GM20431 (cell line): ENCODE results near the gene COL23A1.
"Not testable (repeated sequence)": the region's sequence is repeated elsewhere in the genome, so short reads cannot be mapped to it uniquely, and the experiment has no call there.

Source experiments
- in situ Hi-C: fragments of 300-500 bp; cut with MseI, MboI; formaldehyde crosslinking; loops from one replicate; pipeline ENCODE4 v1.15.0; 2020; ENCODE audit warnings: low sequenced_read_pairs; ENCODE audit not compliant: unreplicated experiment

Gene COL23A1

DNA sequence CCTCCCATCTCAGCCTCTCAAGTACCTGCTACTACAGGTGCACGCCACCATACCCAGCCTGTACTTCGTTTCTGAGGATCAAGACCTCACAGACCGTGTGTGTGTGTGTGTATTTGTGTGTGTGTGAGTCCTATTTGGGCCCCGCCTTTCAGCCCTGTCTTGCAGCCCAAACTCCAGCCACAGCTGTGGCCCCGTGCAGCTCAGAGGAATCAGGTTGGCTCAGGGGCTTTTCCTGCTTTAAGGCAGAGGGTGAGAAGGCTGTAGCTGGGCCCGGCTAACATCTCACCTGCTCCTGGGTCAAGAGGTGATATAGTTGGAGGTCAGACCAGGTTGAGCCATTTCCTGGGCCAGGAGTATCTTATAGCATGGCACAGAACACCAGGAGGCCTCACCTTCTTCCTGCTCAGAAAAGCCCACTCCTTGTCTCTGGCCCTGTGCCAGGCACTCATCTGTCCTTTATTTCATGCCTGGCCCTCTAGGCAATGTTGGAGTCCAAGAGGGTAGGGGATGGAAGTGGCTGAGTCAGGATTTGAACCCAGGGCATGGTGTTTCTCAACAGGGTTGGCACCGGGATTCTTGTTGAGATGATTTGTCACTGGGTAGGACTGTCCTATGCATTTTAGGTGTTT is 356.0 kb downstream of the COL23A1 start:
- in situ Hi-C loops = no loop called here

DNA sequence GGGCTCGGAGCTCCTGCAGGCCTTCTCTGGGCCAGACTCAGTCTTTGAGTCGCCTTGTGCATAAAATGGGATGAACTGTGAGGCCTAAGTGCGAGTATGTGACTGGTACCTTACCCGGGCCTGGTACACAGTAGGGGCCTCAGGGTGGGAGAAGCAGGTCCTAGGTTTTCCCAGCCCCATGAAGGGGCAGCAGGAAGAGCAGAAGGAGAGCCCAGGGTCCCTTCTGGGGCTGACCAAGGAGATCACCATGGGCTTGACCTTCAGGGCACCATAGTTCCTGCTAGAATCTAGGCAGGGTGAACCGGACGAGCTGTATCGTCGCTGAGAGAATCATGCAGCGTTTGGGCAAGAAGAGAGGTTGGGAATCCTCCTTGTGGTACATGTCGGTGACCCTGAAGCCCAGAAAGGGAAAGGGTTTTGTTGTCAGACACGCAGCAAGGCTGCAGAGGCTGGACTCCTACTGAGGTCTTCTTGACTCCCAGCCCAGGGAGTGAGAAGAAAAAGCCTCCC is 357.2 kb downstream of the COL23A1 start:
- in situ Hi-C loops = no loop called here

DNA sequence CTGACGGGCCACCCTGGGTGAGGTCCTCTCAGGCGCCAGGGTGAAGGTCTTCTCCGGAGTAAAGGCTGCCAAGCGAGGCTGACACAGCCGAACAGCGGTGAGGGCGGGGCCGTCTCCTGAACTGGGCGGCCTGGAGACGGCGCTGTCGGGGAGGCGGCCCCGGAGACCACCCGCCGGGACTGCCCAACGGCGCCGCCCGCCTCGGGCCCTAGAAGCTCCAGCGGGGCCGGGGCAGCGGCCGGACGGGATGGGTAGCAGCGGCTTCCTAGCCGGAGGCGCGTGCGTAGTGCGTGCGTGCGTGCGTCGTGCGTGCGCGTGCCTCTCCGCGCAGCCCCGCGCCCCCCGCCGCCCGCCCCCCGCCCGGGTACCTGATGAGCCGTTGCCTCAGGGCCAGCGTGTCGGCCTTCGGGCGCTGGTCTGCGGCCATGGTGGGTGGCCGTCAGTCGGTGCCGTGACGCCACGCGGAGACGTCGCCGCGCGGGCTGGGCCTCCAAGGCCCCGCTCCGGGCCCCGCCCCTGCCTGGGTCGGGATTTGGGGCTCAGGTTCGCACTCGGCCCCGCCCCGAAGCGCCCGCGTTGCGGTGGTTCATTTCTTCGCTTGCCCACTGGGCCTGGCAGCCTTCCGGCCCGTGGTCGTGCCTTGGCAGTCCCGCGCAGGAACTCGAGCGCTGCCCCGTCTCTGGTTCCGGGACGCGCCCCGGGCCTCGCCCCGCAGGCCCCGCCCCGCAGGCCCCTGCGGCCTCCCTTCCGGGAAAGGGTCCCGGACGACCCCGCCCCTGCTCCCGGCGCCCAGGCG is 357.9 kb downstream of the COL23A1 start, which contains the start of gene PHYKPL:
Gene PHYKPL (minus strand): TSS at position 679 of the 796 bp plus-strand sequence. CDS start 252 bp downstream, at position 427.
- in situ Hi-C loops = no loop called here

DNA sequence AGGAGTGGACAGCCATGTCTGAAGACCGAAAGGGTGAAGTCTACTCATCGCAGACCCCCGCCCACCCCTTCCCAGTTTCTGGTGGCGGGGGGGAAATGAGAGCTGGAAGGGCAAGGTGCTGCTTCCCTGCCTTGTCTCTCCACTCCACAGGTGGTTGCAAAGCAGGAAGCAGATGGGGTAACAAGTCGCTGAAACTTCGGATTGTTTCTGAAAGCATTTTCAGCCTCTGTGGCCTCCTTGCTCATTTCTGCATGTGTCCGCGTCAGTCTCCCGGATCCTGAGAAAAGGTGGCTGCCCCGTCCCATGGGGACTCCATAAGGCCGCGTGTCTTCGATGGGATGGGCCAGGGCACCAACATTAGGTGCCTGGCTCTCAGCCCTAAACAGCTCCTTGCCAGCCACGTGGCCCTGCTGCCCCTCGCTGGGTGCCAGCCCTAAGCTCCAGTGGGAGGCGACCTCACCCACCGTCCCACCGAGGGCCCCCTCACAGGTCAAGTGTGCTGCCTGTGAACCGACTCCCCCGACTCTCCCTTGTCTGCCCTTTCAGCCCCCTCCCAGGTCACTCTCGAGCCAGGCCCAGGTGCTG is 358.6 kb downstream of the COL23A1 start:
- in situ Hi-C loops = no loop called here

DNA sequence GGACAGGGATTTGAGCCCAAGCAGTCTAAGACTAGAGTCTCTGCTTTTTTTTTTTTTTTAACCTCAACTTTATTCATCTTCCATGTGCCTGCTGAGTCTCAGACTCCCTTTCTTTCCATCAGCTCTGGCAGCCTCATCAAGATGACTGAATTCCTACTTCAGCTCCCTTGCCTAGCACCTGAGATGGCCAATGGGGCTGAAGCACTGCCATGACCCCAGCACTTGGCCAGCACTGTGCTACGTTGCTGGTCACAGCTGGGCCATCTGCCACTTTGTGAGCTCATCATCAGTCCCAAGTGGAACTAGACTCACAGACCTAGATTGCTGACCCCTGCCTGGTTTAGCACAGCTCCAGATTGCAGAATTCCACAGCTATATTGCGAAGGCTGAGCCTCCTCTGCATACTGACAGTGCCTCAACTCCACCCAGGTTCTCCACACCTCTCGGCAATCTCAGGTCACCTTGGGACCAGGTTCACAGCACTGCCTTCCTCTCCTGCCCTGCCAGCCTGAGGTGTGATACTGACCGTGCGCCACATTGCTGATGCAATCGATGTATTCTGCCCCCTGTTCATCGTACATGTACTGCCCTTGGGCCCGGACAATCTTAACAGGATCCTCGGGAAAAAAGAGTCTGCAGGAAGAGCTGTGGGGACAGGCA is 359.2 kb downstream of the COL23A1 start:
- in situ Hi-C loops = no loop called here

DNA sequence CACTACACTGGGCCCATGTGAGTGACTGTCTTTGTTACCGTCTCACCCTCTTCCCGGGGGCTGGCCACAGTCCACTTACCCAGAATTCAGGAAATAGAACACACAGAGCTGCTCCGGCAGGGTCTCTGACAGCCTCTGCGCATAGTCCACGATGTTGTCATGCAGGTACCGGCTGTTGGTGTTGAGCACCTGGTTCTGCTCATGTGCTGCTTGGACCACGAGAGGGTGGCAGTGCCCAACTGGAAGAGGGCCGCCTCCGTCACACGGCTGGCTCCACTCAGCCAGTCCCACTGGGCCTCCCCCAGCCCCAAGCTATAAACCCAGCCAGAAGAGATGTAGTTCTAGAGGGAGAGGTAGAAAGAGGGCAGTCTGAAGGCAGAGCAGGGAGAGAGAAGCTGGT is 360.3 kb downstream of the COL23A1 start:
- in situ Hi-C loops = no loop called here

DNA sequence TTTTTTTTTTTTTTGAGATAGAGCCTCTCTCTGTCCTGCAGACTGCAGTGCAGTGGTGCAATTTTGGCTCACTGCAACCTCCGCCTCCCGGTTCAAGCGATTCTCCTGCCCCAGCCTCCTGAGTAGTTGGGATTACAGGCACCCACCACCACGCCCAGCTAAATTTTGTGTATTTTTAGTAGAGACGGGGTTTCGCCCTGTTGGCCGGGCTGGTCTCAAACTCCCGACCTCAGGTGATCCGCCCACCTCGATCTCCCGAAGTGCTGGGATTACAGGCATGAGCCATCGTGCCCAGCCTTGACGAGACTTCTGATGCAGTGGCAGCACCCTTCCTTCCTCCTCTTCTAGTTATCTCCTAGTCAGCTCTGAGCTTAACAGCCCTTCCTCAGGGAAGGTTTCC is 361.1 kb downstream of the COL23A1 start:
- in situ Hi-C loops = not testable (repeated sequence)

DNA sequence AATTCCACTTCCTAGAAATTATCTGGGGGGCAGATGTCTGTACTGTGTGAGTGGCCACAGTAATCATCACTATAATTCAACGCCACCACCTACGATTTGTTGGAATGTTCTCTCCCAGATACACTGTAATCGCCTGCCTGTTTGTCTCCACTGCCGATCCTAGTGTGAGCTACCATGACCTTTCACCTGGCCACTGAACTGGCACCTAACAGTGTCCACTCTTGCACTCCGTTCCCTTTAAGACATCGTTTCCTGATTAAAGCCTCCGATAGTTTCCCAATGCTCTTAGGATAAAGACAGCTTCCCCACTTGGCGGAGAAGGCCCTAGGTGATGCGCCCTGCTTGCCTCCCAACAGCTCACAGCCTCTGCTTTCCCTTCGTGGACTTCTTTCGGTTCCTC is 361.6 kb downstream of the COL23A1 start:
- in situ Hi-C loops = no loop called here

DNA sequence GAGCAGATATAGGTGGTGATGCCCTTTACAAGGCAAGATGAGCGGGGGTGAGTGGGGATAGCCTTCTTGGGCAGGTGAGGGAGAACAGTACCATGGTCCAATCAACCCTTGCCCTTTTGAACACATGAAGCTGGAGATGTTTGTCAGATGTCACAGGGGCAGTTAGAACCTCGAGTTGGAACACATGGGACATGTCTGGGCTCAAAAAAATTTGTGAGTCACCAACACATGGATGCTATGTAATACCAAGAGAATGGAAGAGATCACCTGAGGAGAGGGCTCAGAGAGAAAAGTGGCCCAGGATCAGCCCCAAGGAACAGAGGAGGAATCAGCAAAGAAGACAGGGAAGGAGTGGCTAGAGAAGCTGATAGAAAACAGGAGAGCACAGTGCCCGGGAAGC is 362.3 kb downstream of the COL23A1 start:
- in situ Hi-C loops = no loop called here

DNA sequence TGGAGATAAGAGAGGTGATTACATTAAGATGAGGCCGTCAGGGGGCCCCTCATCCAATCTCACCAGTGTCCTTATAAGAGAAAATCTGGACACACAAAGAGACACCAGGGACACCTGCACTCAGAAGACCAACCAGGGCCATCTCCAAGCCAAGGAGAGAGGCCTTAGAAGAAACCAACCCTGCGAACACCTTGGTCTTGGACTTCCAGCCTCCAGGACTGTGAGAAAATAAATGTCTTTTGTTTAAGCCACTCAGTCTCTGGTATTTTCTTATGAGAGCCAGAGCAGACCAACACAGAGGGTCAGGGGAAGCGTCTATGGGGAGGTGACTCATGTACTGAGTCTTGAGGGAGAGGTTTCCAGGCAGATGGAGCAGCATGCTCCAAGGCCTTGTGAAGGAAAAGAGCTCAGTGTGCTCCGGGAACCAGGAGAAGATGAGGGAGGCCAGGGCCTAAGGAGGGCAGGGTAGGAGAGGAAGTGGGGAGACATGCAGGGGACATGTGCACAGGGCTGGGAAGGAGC is 363.0 kb downstream of the COL23A1 start:
- in situ Hi-C loops = no loop called here

DNA sequence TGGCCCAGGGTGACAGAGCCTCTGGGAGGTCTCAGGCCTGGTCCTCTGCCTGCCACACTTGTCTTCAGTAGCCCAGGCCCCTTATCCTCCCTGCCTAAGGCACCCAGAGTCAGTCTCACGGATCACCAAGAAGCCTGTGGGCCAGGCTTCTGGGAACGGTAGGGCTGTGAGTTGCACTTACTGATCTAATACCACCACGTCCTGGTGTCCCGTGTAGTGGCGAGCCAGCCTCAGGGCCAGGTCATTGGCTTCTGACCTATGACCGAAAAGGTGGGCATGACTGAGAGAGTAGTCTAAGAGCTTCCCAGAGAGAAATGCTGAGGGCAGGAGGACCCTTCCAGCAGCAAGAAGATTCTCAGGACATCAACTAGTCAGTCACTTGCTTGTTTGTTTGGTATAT is 365.0 kb downstream of the COL23A1 start:
- in situ Hi-C loops = no loop called here

DNA sequence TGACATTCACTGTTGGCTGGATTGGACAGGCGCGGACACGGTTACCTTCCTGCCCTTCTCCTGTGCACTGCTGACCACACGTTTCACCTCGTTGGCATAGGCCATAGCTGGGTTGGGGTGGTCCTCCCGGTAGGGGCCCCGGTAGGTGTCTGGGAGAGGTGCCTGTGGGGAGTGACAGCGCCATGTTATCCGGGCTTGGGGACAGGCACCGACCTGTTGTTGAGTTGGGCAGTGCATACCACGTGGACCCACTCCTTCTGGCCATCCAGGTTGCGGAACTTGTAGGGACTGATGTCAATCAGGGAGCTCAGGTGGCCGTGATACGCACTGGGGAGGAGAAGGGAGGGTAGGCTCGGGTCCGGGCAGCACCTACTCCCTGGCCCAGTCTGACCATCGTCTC is 365.8 kb downstream of the COL23A1 start:
- in situ Hi-C loops = no loop called here

DNA sequence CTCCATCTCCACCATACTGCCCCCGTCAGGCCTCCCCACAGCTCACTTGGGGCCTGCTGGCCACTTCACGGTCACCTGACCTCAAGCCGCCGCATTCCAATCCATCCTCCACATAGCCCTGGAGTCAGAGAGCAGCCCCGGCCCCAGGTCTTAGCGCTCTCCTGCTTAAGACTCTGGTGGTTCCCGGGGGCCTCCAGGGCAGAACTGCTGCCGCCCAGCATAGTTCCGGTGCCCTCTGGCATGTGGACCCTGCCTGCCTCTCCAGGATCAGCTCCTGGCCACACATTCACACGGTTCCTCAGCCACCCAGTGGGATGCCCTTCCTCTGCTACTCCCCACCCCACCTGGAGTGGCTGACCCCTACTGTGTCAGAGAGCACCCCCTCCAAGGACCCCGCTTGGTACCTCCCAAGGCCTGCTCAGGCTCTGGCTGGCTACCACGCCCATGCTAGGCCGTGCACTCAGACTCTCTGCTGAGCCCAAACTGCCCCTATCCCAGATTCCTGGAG is 366.3 kb downstream of the COL23A1 start:
- in situ Hi-C loops = no loop called here

DNA sequence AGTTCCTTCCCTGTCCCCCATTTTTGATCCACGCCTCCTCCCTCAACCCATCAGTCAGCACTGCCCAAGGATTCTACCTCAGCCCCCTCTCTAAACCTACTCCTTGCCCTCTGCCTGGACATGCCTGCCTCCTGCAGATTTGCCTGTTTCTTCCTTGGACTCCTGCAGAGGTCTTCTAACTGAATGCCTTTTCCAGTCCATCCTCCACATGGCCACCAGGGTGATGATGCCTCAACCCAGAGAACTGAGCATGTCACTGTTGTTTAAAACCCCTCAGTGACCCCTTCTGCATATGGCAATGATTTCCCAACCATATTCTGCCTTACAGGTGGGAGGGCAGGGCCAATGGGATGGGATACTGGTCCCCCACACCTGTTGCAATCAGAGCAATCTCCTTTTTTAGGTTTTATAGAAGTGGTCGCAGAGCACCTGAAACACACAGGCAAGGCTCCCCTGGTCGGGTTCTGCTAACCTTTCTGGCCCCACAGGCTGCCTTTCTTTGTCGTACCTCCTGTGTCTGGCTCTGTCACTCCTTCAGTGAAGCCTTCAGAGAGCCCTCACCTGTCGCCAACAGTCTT is 366.9 kb downstream of the COL23A1 start:
- in situ Hi-C loops = no loop called here

DNA sequence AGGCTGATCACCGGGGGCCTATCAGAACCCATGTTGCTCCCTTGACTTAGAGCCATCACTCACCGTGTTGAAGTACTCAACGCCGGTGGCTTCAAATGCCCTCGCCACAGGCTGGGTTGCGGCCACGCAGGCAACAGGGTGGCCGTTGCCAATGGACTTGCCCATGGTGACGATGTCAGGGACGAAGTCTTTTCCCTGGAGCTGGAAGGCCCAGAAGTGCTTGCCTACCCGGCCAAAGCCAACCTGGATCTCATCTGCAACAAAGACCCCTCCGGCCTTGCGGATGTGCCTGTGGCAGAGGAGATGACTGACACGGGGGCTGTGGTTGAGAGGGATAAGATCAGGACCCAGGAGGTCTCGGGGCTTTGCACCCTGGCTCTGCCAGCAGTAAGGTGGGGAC is 367.9 kb downstream of the COL23A1 start:
- in situ Hi-C loops = no loop called here

DNA sequence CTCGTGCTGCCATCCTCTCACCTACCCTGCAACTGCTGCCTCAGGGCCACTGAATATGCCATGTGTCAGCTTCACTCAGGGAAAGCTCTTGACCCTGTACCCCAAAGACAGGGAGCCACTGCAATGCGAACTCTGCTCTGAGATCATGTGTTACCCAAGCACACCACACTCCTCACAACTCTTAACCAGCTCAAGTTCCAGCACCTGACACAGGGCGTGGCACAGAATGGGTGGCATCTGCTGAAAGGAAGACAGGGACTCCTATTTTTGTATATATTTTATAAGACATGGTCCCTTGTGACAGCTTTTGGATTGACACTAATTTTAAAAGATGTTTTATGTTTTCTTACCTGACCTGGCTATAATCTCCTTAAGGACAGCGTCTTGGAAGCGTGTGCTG is 368.3 kb downstream of the COL23A1 start:
- in situ Hi-C loops = no loop called here

DNA sequence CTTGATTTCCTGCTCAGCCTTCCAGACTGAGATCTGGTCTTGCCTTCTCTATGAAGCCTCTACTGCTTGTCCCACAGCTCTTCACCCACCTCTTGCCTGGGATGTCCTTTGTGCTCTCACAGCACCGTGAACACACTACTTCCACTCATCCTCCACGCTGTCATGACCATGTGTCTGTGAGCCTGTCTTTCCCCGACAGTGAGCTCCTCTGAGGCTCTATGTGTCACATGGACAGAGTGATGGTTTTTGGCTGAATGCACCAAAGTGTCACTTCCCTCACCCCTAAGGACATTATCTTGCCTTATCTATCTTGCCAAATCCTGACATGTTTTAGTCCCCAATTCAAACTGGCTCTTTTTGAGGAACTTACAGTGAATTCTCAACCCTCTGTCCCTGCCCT is 368.9 kb downstream of the COL23A1 start:
- in situ Hi-C loops = no loop called here

DNA sequence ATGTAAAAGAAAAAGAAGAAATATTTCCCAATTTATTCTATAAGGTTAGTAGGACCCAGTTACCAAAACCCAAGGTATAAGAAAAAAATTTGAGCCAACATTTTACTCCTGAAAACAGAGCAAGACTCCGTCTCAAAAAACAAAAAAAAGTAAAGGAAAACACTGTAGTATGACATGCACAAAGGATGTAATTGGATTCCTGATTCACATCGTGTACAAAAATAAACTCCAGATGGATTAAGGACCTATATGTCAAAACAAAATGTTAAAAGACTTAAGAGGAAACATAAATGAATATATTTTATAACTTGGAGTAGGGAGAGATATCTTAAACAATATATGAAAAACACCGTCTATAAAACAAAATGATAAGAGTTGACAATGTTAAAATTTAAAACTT is 371.4 kb downstream of the COL23A1 start:
- in situ Hi-C loops = no loop called here

DNA sequence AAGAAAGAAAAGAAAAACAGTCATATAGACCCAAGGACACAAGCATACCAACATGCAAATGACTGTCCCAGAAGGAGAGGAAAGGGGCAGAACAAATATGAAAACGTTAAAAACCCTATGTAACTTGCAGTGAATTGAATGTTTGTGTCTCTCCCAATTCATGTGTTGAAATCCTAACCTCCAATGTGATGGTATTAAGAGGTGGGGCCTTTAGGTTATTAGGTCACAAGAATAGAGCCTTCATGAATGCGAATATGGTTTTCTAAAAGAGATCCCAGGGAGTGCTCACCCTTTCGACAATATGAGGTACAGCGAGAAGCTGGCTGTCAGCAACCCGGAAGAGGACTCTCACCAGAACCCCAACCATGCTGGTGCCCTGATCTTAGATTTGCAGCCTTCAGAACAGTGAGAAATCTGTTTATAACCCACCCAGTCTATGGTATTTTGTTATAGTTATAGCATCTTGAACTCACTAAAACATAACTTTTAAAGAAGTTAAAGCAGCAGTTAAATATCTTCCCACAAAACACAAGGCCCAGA is 371.9 kb downstream of the COL23A1 start:
- in situ Hi-C loops = no loop called here

DNA sequence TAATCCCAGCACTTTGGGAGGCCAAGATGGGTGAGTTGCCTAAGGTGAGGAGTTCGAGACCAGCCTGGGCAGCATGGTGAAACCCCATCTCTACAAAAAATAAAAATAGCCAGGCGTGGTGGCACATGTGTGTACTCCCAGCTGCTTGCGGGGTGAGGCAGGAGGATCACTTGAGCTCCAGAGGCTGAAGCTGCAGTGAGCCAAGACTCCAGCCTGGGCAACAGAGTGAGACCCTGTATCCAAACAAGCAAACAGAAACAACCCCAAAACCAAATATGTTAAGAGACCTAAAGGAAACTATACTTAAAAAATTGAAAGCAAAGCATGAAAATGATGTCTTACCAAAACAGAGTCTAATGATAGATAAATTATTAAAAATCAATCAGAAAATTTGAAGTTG is 373.4 kb downstream of the COL23A1 start:
- in situ Hi-C loops = no loop called here
